NOMO-1 treated with dmso at 0.1 percent for 144 hours (cell line): ENCODE data around the gene HM13.
"Not testable (repeated sequence)": the region's sequence is repeated elsewhere in the genome, so short reads cannot be mapped to it uniquely, and the experiment has no call there.

Source experiments
- DNase-seq: peaks from one replicate; lab custom pipeline; 2025; ENCODE audit not compliant: unreplicated experiment; lab: John Stamatoyannopoulos, UW

The HM13 gene

GRCh38 chr20:31542201-31542842 is 28.1 kb downstream of the HM13 start:
- no peak for DNase-seq

GRCh38 chr20:31542963-31543362 is 28.7 kb downstream of the HM13 start:
- DNase-seq, result no peak

- DNase-seq, result no peak
Measured at GRCh38 chr20:31543966-31544598, 29.8 kb downstream of the HM13 start.

GRCh38 chr20:31544600-31544999 is 30.4 kb downstream of the HM13 start:
- DNase-seq, result no peak

GRCh38 chr20:31545621-31546040 is 31.4 kb downstream of the HM13 start:
- not testable (repeated sequence) for DNase-seq

GRCh38 chr20:31547017-31547675 is 32.9 kb downstream of the HM13 start:
- peak; percentile 85 for DNase-seq

- DNase-seq, result no peak
Measured at GRCh38 chr20:31547720-31548298, 33.6 kb downstream of the HM13 start.

- no peak for DNase-seq
Measured at GRCh38 chr20:31548820-31549512, 34.7 kb downstream of the HM13 start.

GRCh38 chr20:31549513-31549880 is 35.3 kb downstream of the HM13 start:
- DNase-seq, result no peak

- no peak for DNase-seq
Measured at GRCh38 chr20:31550099-31550498, 35.9 kb downstream of the HM13 start.

- no peak for DNase-seq
Measured at GRCh38 chr20:31551163-31552081, 37.2 kb downstream of the HM13 start.

- DNase-seq, result no peak
Measured at GRCh38 chr20:31555203-31555775, 41.0 kb downstream of the HM13 start.

- DNase-seq, result no peak
Measured at GRCh38 chr20:31559704-31560093, 45.5 kb downstream of the HM13 start.

GRCh38 chr20:31560094-31560745 is 46.0 kb downstream of the HM13 start:
- DNase-seq, result peak; percentile 60

GRCh38 chr20:31560746-31561598 is 46.7 kb downstream of the HM13 start:
- no peak for DNase-seq

- no peak for DNase-seq
Measured at GRCh38 chr20:31562241-31562640, 48.0 kb downstream of the HM13 start.

- no peak for DNase-seq
Measured at GRCh38 chr20:31564284-31564683, 50.0 kb downstream of the HM13 start.

- DNase-seq, result no peak
Measured at GRCh38 chr20:31565699-31566318, 51.6 kb downstream of the HM13 start.
